Liver (tissue), 3 donors: ENCODE data around the gene RALGPS1.

ENCODE experiments used
- ATF3 ChIP-seq: IDR thresholded peaks from 2 replicates; pipeline ENCODE4 v1.6.1; 2016; ENCODE audit warnings: antibody characterized with exemption
- CTCF ChIP-seq: fragments of 150-350 bp; IDR thresholded peaks from 2 replicates; pipeline ENCODE4 v1.5.1; 2017; ENCODE audit warnings: improper control_type of control experiment, low read depth, low read length; ENCODE audit not compliant: missing input control
- SP1 ChIP-seq: IDR thresholded peaks from 2 replicates; pipeline ENCODE4 v1.6.1; 2018; ENCODE audit warnings: antibody characterized with exemption, mild to moderate bottlenecking
- YY1 ChIP-seq: IDR thresholded peaks from 2 replicates; pipeline ENCODE4 v1.6.1; 2016; ENCODE audit warnings: antibody characterized with exemption, mild to moderate bottlenecking
- donor health status: healthy.
- donor health status: healthy.

- no peak for TF ChIP-seq SP1
- TF ChIP-seq CTCF = no peak
- TF ChIP-seq YY1 = no peak
- TF ChIP-seq ATF3 = no peak
These were observed 302.3 kb downstream of the RALGPS1 start for GRCh38 chr9:127216888-127217217.
